ENCODE results near the gene KCNJ3.

The KCNJ3 gene, protein sequence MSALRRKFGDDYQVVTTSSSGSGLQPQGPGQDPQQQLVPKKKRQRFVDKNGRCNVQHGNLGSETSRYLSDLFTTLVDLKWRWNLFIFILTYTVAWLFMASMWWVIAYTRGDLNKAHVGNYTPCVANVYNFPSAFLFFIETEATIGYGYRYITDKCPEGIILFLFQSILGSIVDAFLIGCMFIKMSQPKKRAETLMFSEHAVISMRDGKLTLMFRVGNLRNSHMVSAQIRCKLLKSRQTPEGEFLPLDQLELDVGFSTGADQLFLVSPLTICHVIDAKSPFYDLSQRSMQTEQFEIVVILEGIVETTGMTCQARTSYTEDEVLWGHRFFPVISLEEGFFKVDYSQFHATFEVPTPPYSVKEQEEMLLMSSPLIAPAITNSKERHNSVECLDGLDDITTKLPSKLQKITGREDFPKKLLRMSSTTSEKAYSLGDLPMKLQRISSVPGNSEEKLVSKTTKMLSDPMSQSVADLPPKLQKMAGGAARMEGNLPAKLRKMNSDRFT

DNA sequence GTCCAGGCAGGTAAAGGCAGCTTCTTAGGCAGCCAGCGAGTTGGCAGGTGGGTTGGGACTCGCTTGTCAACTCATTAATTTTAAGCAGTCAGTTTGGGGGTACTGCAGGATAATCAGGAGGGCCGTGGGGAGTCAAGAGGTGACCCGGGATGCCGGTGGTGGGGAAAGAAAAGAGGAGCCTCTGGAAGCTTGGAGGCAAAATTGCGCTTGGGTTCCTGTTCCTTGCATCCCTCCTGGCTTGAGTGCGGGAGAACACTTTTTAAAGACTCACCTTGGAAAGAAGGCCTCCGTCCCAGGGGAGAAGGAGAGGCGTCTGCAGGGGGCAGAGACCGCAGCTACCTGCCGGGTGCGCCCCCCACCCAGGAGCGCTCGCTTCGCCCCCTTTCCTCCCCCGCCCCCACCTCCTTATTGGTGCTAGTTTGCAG lies at the start of gene KCNJ3:
Gene KCNJ3, plus strand, starts transcription at position 400 of the 425 bp plus-strand sequence. CDS start 81 bp downstream, outside the sequence.
- no peak for DNase-seq

DNA sequence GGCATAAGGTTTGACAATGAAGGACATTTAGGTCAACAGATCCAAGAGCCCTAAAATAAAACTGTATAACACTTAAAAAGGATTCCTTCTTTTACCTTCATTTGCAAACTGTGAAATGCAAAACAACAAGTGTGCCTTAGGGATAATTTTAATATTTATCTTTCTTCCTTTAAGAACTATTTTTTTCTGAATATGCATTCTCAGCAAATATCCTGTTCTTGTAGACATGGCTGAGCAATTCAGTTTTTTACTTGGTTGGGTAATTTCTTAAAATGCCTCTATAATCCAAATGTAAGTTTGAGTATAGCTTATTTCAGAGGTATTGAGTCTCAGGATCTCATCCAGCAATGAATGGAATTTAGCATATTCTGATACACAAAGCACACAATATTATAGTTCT lies 43.0 kb upstream of the KCNJ3 start:
- DNase-seq, result no peak

DNA sequence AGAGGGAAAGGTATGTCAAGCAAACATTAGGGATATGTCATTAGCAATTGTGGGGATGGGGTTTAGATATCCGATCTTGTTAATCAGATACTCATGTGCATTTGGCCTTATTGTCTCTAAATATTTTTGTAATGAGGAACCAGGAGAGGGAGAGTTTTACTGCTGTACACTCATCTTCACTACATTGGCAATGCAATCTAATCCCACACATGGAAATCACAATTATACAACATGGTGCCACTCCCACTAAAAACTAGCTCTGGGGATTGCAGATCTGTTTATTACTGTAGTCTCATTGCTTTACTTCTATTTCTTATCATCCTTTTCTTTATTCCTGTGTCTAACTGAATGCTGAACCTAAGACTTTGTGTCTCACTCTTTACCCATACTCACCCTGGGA lies 39.6 kb upstream of the KCNJ3 start:
- DNase-seq, result no peak

DNA sequence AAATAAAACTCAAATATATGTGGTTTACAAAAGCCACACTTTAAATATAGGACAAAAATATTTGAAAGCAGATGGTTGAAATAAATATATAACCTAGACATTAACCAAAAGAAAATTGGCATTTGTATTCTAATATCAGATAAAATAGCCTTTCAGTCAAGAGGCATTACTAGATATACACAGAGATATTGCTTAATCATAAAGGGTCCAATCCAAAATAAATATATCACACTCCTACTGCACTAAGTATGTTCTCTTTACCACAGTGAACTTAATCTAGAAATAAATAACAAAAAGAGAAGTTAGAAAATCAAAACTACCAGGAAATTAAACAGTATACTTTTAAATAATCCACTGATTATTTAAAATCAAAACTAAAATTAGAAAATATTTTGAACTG lies 34.2 kb upstream of the KCNJ3 start:
- DNase-seq, result no peak

DNA sequence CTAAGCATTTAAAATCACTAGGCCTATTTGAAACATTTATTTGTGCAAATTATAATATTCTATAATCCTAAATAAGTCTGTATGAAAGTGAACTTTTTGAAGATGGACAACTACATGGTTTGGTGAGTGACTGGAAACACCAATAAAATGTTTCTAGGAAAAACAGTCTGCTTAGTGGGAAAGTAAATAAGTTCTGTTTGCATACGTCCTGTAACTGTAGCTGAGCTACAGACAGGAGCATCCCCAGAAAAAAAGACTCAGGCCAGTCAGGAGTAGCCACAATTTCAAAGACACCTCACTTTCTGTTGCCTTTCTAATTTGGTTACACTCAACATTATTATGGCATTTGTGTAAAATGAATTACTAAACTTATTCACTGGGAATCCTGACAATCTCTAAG lies 28.4 kb upstream of the KCNJ3 start:
- no peak for DNase-seq

DNA sequence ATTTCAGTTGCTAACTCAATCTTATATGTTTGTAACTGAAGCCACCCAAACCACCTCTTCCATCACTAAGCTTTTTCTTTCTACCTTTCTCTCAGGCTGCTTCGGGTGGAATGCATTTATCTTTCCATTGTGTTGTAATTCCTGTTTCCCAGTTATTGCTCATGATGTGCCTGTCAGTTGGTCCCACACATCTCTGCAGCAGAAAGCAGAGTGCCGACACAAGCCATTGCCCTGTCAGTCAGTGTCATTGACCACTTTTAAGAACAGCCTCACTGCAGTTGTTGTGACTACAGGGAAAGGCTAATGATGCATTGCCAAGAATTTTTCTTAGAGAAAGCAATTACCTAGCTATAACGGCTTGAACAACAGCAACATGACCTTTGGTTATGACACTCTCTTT lies 24.8 kb upstream of the KCNJ3 start:
- DNase-seq, result no peak

DNA sequence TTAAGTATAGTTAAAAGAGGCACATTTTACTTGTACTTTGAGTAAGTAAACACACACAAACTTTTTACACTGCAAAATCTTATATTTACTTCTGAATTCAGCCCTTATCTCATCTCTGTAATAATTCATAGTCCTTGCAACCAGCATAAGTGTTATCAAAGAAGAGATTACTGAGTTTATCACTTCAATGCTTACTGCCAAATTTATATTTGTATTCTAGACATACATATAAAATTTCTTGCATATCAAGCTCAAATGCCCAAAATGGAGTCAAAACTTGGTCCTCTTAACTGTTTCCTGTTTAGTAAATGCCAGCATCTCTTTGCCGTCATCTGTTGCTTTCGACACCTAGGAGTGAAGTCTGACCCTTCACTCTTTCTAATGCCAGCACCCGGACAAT lies 21.1 kb upstream of the KCNJ3 start:
- no peak for DNase-seq

DNA sequence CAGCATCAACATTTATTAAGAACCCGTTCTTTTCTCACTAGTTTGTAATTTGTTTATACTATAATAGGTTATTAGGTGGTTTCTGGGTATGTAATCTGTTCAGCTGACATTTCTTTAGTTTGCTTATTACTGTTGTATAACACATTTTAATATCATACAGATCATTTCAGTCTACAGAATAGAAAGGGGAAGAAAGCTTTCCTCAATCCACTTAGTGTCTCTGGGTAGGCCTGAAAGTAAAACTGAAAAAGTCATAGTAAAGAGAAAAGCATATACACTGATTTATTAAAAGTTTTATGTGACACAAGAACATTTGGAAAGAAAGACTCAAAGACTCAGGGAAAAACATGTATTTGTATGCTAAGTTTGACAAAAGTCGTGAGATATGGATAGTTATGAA lies 16.8 kb upstream of the KCNJ3 start:
- no peak for DNase-seq

DNA sequence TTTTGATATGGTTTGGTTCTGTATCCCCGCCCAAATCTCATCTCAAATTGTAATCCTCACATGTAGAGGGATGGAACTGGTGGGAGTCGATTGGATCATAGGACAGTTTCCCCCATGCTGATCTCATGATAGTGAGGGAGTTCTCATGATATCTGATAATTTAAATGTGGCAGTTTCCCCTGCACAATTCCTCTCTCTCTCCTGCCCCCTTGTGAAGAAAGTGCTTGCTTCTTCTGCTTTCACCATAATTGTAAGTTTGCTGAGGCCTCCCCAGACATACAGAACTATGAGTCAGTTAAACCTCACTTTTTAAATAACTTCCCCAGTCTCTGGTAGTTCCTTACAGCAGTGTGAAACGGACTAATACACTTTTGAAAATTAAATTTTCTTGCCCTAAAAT lies 12.3 kb upstream of the KCNJ3 start:
- no peak for DNase-seq

DNA sequence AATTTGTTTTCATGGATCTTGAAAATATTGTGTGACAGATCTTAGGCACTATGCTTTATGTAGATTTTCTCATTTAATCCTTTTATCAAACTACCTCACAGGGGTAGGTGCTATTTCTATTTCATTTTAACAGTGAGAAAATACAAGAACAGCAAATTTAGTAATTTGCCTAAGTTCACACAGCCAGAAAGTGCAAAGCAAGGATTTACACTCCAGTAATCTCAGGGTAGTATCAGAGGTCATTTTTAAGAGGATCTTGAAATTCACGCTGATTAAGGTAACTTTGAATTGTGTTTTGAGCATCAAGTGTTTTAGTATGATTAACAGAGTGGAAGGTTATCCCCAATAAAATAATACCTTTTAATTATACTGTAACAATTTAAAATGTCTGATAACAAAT lies 10.1 kb upstream of the KCNJ3 start:
- no peak for DNase-seq

DNA sequence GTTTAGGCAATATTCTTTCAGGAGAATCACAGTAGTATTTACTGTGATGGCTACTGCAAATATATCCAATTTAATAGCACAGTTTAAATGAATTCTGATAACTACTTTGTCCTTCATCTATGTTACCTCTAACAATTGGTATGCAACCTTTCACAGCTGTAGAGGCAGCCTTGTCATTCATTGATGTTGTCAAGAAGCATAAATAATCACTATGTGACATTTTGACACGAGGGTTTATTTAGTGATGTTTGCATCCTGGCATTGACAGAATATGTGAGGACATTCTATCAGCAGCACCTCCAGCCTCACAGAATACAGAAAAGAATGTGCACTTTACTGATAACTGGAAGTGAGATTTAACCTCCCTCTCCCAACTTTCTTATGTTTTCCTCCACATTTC lies 9.3 kb upstream of the KCNJ3 start:
- DNase-seq, result no peak

DNA sequence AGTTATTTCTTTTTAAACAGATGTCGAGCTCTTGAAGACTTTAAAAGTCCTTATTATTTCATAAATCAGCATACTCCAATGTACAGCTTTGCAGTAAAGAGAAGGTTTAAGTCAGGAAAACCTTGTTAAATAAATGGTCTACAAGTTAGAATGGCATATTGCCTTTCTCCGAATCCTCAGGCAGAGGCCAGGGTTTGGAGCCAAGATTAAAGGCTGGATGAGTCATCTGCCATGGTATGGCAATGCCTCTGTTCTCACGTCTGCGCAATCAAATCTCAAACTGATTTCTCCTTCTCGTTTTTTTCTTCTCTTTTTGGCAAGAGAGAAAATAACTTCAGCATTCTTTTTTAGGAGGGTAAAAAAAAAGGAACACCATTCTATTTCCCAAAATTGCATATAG lies 5.6 kb upstream of the KCNJ3 start:
- DNase-seq, result no peak

DNA sequence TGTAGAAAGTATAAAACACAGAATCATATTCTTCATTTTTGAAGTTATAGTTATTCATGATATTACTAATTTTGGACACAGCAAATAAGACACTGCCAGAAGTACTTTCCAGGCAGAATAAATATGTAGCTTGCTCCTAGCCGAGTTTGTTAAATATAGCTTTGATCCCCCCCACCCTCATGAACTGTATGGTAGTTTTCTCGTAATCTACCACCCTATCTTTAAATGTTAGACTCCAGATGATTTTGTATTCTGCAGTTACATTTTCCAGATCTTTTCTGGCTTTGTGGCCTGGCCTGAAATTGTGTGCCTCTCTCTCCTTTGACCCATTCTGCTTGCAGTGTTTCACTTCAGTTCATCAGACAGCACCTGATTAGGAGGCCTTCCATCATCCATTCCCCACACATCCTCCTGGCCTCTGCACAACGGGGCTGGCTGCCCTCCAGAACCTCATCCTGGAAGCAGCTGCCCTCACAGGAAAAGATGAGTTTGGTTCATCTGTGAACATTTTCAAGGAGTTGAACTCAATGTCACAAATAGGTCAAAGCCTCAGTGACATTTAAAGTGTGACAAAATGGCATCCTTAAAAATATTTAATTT lies 4.7 kb upstream of the KCNJ3 start:
- DNase-seq, result no peak

DNA sequence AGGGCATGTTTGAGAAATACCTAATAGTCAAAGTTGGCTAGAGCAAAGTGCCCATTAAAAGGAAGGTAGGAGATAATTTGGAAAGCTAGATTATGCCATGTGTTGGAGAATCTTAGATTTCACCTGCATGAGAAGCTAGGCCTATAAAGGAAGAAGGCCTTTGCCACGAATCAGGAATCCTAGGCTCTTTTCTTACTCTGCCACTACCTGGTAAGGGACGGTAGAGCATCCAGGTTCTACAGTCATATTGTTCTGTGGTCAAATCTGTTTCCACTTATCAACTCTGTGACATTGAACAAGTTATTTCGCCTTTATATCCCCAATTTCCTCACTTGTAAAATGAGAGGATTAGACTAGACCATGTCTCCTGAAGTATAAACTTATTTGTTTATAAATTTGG lies 3.6 kb upstream of the KCNJ3 start:
- no peak for DNase-seq

DNA sequence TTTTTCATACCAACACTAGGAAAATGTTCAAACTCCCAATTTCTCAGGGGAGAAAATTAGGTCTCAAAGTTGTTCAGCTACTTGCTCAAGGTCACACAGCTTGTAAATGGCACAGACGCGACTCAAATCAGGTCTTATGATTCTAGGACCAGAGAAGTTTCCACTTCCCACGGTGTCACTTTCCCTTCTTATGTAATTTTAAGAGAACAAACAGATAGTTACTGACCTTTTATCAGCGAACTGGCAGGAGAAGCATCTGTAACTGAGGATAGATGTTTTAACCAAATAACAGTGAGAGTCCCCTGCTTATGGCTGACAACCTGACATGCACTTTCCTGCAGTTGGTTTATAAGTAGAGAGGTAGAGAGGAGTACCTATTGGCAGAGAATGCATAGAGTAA lies 2.1 kb upstream of the KCNJ3 start:
- DNase-seq, result no peak

DNA sequence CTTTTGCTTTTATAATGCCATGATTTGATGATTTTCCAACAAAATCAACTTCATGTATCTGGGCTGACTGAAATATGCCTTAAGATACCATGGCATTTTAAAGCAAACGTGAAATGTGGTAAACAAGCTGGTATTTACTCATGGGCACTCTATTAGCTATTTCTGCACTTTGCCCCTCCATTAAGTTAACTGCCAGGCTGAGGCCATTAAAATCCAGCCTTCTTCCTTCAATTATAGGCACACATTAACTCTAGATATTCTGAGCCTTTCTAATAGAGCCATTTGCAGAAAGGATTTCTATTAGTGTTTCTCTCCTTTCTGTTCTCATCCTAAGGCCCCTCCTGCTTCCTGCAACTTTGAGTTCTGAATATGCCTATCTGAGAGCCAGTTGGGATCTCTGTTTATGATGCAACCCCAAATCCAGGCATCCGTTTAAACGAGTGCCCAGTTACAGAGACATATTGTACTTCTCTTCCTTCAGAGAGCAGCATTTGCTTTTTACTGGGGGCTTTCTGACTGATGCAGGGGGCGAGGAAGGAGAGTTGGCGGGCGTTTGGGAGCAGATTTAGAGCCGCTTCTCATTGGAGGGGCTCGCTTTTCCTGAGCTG lies 1.6 kb upstream of the KCNJ3 start:
- no peak for DNase-seq

DNA sequence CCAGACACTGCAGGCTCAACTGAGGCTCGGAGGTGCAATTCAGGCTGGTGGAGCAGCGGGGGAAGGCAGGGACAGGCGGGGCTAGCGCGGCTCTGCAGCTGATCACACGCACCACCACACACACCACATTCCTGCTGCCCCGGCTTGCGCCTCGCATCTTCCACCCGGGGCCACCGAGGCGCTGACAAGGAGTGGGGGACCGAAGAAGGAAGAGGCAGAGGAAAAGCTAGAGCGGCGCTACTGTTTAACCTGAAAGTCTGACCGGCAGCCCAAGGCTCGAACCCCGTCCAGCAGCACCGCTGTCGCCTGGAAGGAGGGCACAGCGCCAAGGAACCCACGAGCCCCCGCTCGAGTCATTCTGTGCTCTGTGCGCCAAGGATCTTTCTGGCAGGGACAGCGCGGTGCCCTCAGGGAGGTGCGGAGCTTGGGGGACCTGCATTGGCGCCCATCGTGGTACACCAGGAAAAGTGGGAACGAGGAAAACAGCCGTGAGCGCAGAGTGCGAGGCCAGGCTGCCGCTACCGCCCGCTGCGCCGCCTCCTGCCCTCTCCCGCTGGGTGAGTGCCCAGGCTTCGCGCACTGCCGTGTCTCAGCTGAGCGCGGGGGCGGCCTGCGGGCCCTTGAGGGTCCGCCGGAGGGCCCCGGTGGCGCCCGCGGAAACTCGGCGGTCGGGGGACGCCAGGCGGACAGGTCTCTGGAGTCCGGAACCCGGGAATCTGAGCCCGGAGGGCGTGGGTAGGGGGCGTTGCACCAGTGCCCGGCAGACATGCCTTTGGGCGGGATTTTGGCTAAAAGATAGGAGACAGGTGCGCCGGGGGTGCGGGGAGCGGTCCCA lies 860 bp upstream of the KCNJ3 start:
- DNase-seq, result no peak

DNA sequence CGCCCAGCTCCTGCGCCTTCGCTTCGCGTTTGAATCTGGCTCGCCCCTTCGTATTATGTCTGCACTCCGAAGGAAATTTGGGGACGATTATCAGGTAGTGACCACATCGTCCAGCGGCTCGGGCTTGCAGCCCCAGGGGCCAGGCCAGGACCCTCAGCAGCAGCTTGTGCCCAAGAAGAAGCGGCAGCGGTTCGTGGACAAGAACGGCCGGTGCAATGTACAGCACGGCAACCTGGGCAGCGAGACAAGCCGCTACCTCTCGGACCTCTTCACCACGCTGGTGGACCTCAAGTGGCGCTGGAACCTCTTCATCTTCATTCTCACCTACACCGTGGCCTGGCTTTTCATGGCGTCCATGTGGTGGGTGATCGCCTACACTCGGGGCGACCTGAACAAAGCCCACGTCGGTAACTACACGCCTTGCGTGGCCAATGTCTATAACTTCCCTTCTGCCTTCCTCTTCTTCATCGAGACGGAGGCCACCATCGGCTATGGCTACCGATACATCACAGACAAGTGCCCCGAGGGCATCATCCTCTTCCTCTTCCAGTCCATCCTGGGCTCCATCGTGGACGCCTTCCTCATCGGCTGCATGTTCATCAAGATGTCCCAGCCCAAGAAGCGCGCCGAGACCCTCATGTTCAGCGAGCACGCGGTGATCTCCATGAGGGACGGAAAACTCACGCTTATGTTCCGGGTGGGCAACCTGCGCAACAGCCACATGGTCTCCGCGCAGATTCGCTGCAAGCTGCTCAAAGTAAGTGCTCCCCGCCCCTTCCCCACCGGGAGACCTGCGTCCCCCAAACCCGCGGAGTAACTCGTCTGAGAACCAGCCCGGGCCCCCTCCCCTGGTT lies 453 bp downstream of the KCNJ3 start:
- no peak for DNase-seq

DNA sequence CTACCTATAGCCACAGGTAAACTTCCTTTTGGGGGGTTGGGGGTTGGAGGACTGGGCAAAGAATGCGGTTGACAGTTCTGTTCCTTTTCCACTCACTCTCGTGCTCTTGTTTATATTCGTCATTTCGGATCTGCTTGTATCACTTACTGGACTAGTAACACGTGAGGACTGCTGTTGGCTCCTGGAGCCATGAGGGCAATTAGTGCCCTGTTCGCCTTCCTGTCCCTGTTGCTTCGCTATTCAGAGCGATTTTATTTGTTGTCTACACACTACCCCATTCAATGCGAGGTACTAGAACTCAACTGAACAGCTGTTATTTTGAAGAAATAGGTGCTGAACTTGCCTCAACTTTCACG lies 1.1 kb downstream of the KCNJ3 start:
- DNase-seq, result no peak

DNA sequence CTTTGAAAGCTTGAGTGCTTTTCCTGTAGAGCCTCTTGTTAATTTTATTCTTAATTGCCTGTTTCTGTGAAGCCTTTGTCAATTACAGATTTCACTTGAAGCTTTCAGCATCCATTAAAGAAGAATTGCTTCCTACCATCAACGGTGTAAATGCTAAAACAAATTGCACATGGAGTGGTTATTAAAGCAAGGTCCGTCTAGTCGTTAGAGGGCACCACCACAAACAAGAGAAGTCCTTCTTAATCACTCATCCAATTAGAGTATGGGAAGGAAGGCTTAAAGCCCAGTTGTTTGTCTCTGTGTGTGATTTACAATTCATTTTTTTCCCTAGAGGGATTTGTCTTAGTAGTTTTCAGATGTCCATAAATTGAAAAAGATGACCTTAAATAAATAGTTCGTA lies 1.6 kb downstream of the KCNJ3 start:
- no peak for DNase-seq

DNA sequence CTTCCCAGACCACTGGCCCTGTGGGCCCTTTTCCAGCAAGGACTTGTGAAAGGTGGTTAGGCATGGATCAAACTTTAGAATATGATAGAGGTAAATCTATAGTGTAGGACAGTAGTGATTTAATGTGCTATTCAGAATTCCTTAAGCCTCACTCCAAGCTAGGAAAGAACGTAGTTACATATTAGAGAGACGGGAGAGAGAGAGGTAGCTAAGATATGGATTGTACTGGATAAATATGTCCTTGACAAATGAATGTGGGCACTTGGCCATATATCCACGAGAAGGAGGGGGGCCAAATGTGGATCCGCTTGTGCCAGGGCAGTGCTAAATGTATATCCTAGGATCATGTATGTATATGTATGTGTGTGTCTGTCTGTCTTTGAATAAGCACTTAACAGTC lies 6.5 kb downstream of the KCNJ3 start:
- DNase-seq, result no peak

DNA sequence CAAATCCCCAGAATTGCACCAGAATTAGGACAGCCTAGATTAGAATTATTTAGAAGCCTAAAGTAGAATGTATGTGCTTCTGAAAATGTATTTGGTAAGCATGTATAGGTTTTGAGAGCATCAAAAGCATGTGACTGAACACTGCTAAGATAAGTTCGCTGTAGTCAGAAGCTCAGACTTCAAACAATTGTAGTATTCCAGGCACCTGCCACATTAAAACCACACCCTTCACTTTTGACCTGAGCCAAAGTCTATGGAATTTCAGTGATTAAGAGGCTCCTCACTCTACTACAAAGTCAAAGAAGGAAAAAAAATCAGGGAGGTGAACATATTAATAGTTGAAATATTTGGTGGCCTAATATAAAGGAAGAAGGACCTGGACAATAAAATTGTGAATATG lies 8.2 kb downstream of the KCNJ3 start:
- DNase-seq, result no peak

Measured in stimulated activated CD4-positive, alpha-beta T cell treated with anti-CD3 and anti-CD28 coated beads, Interleukin-4, amount 100 ng/mL, for 1 hour (primary cell).